Heart left ventricle (tissue), 13 donors: ENCODE results near the gene SLC17A2.

Experiments
- CTCF ChIP-seq, 12 donors: fragments of 200-600 bp; sonication (generic) in 4 of 12; IDR thresholded peaks; one replicate each; pipeline versions ENCODE4 v1.5.0 to v1.8.0; 2018 to 2022; ENCODE audit warnings: antibody characterized with exemption in 12 of 12, mild to moderate bottlenecking in 5 of 12
- POLR2A ChIP-seq, 2 donors: fragments of 450-650 bp; IDR thresholded peaks; one replicate each; pipeline ENCODE4 v1.6.1; 2017; ENCODE audit warnings: antibody characterized with exemption in 2 of 2, mild to moderate bottlenecking in 2 of 2, moderate library complexity in 2 of 2
- donor health status: ischemic (EF 13 %, LVEDD 7.1; RV severe dilation, severe dysfunction).
- donor health status: DM: no; HTN: yes; CAD: no.
- donor health status: DM: no; HTN: no; CAD: no.
- donor health status: ischemic (EF 25% LVEDD 6.9; RV normal size, moderate dysfunction).
- donor health status: ischemic (EF 25% LVEDD 5.7; RV mildly dilated, moderate dysfunction).
- donor health status: ischemic (EF 35%, LVEDD 5.7; RV mildly dilated, moderate dysfunction).
- donor health status: nonischemic (EF 11% LVEDD 7.7; RV severe dilation, severe dysfunction).
- donor health status: DM: yes; HTN: yes; CAD: no.
- donor health status: PGD.
- donor health status: ischemic (EF 29% LVEDD 5.4; RV normal size, mild dysfunction).
- donor health status: nonischemic (EF 23%, LVEDD 6.1; RV moderate dilation, normal function).

DNA sequence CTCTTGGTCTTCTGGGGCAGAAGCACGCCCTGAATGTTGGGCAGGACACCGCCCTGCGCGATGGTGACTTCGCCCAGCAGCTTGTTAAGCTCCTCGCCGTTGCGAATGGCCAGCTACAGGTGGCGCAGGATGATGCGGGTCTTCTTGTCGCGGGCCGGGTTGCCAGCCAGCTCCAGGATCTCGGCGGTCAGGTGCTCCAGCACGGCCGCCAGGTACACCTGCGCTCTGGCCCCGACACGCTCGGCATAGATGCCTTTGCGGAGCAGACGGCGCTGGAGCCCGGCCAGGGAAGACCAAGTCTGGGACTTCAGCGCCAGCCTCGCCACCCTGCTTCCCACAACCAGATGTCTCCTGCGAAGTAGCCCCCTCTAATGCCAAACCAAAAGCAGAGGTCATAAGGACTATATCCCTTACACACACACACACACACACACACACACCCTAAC, 48.4 kb downstream of the SLC17A2 start:
- TF ChIP-seq CTCF (IDR thresholded peaks at IDR 0.05) (no peak), POLR2A (IDR thresholded peaks at IDR 0.05) (no peak)
